ENCODE results near the gene STYX. TPM values are rescaled to one million over a fixed set of nuclear protein-coding genes. Genes with fewer than 3 reads are reported as not detected.
A peak's percentile ranks its signal among the peaks of the same experiment; 100 is the strongest.

STYX gene
- total and polyA plus RNA-seq, 5 donors = 6.6 to 13.6 (median 12.8) TPM

GRCh38 chr14:52790756-52791222, 60.8 kb downstream of the STYX start:
- H3K27me3 ChIP-seq (ENCODE audit: control insufficient read depth, insufficient read depth) = no peaks in the 10 kb centered on the region
- peak overlapping the region; percentile 6 for H3K27ac ChIP-seq (ENCODE audit: low read length)
- H3K4me1 ChIP-seq (ENCODE audit: control insufficient read depth, insufficient read depth, low read length) = peaks cover 2% of the 10 kb centered on the region
- DNase-seq (no peak), ATAC-seq (no peak)
- no peaks in the 10 kb centered on the region for H3K9me3 ChIP-seq (ENCODE audit: control insufficient read depth, low read length)
- peak overlapping the region; percentile 77 for H3K4me3 ChIP-seq (ENCODE audit: low read length)
- intact Hi-C loops (cut with DNase I) = no loop called here
- WGBS = 2% methylated on average over 26 of the region's 26 CpGs

DNA sequence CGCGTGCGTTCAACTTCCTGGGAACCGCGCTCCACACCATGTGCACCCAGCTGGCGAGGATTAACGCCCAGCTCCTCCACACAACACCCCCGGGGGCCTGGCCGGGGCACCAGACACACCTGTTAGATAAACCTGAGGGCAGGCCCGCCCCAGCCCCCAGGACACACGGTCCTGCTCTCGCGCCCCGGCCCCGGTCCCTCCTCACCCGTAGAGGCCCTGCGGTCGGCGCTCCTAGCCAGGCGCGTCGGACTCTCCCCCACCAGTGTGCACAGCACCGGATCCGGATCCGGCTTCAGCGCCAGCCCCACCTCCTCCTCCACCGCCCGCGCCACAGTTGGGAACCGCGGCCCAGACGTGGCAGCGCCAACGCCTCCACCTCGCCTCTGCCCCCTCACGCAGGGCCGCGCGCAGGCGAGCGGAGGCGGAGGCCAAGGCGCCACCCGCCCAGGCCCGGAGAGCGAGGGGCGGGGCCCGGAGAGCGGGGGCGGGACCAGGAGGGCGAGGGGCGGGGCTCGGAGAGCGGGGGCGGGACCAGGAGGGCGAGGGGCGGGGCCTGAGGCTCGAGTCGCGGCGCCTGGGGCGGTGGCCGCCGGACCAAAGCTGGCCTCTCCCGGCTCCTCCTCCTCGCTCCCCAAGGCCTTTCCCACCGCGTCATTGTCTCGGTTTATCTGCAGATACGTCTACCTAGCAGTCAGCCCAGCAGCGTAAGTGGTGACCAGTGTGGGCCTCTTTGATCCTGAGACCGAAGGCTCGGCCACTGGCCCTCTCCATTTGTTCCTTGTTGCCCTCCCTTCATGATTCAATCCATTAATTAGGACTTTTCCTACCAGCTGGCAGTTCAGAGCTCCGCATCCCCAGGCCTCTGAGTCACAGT, 61.5 kb downstream of the STYX start, which contains the start of gene GNPNAT1:
Gene GNPNAT1 (minus strand): TSS at position 385 of the 874 bp plus-strand sequence. CDS start 6,957 bp downstream, outside the sequence.
- WGBS = under 1% methylated on average over 74 of the region's 74 CpGs
- Histone ChIP-seq H3K27me3 (ENCODE audit: control insufficient read depth, insufficient read depth) (no peaks in the 10 kb centered on the region), H3K9me3 (ENCODE audit: control insufficient read depth, low read length) (no peaks in the 10 kb centered on the region), H3K4me1 (ENCODE audit: control insufficient read depth, insufficient read depth, low read length) (peaks cover 2% of the 10 kb centered on the region), H3K27ac (ENCODE audit: low read length) (peak within 1 kb of the TSS; percentile 95), H3K4me3 (ENCODE audit: low read length) (peak within 1 kb of the TSS; percentile 77)
- peak; percentile 97 to 98 for ATAC-seq
- intact Hi-C loops (cut with DNase I) = no loop called here
- DNase-seq = peak; percentile 91 to 96 (median 95)

DNA sequence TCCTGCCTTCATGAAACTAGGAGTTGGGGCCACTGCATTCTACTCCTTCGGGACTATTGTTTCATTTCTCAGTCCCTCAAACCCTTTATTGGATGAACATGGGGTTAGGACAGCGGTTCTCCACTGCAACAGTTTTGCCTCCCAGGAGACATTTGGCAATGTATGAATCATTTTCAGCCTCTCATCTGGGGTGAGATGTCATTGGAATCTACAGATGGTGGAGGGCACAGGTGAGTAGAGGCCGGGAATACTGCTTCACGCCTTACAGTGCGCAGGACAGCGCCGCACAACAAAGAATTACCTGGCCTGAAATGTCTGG, 62.1 kb downstream of the STYX start:
- Histone ChIP-seq H3K4me3 (ENCODE audit: low read length) (peak overlapping the region; percentile 77), H3K9me3 (ENCODE audit: control insufficient read depth, low read length) (no peaks in the 10 kb centered on the region), H3K27ac (ENCODE audit: low read length) (peak overlapping the region; percentile 95), H3K4me1 (ENCODE audit: control insufficient read depth, insufficient read depth, low read length) (peaks cover 2% of the 10 kb centered on the region), H3K27me3 (ENCODE audit: control insufficient read depth, insufficient read depth) (no peaks in the 10 kb centered on the region)
- WGBS = 76% methylated on average over 7 of the region's 7 CpGs
- no peak for ATAC-seq
- intact Hi-C loops (cut with DNase I) = no loop called here
- DNase-seq = peak in 1 of 3 donors; percentile 40

DNA sequence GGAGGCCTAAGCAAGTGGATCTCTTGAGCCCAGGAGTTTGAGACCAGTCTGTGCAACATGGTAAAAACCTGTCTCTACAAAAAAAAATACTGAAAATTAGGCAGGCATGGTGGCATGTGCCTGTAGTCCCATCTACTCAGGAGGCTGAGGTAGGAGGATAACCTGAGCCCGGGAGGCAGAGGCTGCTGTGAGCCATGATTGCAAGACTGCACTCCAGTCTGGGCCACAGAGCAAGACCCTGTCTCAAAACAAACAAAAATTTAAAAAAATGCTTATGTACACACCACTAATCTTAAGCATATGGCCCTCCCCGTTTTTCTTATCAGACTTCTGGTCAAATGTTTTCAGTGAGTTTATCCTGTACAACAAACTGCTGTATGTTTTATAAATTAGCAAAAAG, 63.1 kb downstream of the STYX start:
- no peak overlapping the region for H3K27ac ChIP-seq (ENCODE audit: low read length)
- ATAC-seq (no peak), DNase-seq (peak in 1 of 3 donors; percentile 33)
- peaks cover 2% of the 10 kb centered on the region for H3K4me1 ChIP-seq (ENCODE audit: control insufficient read depth, insufficient read depth, low read length)
- no peak overlapping the region for H3K4me3 ChIP-seq (ENCODE audit: low read length)
- WGBS = 59% methylated on average over 2 of the region's 2 CpGs
- H3K9me3 ChIP-seq (ENCODE audit: control insufficient read depth, low read length) = no peaks in the 10 kb centered on the region
- H3K27me3 ChIP-seq (ENCODE audit: control insufficient read depth, insufficient read depth) = no peaks in the 10 kb centered on the region
- intact Hi-C loops (cut with DNase I) = no loop called here

GRCh38 chr14:52797653-52798052, 67.7 kb downstream of the STYX start:
- DNase-seq (no peak), ATAC-seq (no peak)
- H3K27ac ChIP-seq (ENCODE audit: low read length) = no peak overlapping the region
- H3K4me3 ChIP-seq (ENCODE audit: low read length) = no peak overlapping the region
- WGBS = 70% methylated on average over 3 of the region's 3 CpGs
- intact Hi-C loops (cut with DNase I) = no loop called here
- H3K9me3 ChIP-seq (ENCODE audit: control insufficient read depth, low read length) = no peaks in the 10 kb centered on the region
- no peaks in the 10 kb centered on the region for H3K4me1 ChIP-seq (ENCODE audit: control insufficient read depth, insufficient read depth, low read length)
- H3K27me3 ChIP-seq (ENCODE audit: control insufficient read depth, insufficient read depth) = no peaks in the 10 kb centered on the region

DNA sequence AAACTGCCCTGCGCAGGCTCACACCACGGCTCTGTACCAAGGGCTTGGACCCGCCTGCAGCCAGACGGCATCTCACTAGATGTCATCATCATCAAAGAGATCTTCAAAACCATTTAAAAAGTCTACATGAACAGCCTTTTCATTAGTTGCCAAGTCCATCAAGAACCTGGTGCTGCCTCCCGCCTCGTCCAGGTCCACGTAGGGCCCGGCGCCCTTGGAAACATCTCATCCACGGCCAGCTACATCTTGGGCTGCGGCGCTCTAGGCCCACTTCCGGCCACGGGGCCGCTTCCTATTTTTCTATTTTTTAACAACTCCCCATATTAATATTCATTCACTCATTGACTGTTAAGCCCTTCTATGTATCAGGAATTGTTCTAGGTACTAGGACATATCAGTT, 68.9 kb downstream of the STYX start:
- no peak overlapping the region for H3K27ac ChIP-seq (ENCODE audit: low read length)
- DNase-seq = no peak
- no peaks in the 10 kb centered on the region for H3K4me1 ChIP-seq (ENCODE audit: control insufficient read depth, insufficient read depth, low read length)
- no peaks in the 10 kb centered on the region for H3K9me3 ChIP-seq (ENCODE audit: control insufficient read depth, low read length)
- WGBS = 95% methylated on average over 15 of the region's 15 CpGs
- no peak overlapping the region for H3K4me3 ChIP-seq (ENCODE audit: low read length)
- ATAC-seq = no peak
- no peaks in the 10 kb centered on the region for H3K27me3 ChIP-seq (ENCODE audit: control insufficient read depth, insufficient read depth)
- intact Hi-C loops (cut with DNase I) = no loop called here

- Histone ChIP-seq H3K27ac (ENCODE audit: low read length) (no peak overlapping the region), H3K4me1 (ENCODE audit: control insufficient read depth, insufficient read depth, low read length) (no peaks in the 10 kb centered on the region), H3K9me3 (ENCODE audit: control insufficient read depth, low read length) (no peaks in the 10 kb centered on the region), H3K27me3 (ENCODE audit: control insufficient read depth, insufficient read depth) (no peaks in the 10 kb centered on the region), H3K4me3 (ENCODE audit: low read length) (no peak overlapping the region)
- DNase-seq (peak in 2 of 3 donors; percentile 49 to 57), ATAC-seq (peak; percentile 75 to 93)
- intact Hi-C loops (cut with DNase I) = no loop called here
- WGBS = 62% methylated on average over 5 of the region's 5 CpGs
Measured at GRCh38 chr14:52801014-52801712, 71.2 kb downstream of the STYX start.

DNA sequence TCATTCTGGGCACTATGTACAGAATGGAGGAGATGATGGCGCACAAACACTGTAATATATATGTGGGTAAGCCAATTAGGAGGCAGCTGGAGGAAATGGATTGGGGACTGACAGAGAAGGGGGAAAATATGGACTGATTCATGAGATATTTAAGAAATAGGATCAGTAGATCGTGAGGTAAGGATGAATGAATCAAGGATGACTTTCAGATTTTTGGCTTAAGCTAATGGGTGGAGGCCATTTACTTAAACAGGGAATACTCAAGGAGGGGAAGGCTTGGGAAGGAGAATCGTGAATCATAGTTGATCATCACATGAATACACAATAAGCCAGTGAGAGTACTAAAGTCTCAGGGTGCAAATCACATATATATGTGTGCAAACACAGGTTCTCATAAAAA, 72.6 kb downstream of the STYX start:
- ATAC-seq (no peak), DNase-seq (no peak)
- no peaks in the 10 kb centered on the region for H3K9me3 ChIP-seq (ENCODE audit: control insufficient read depth, low read length)
- no peaks in the 10 kb centered on the region for H3K4me1 ChIP-seq (ENCODE audit: control insufficient read depth, insufficient read depth, low read length)
- H3K27ac ChIP-seq (ENCODE audit: low read length) = no peak overlapping the region
- intact Hi-C loops (cut with DNase I) = no loop called here
- 86% methylated on average over 3 of the region's 3 CpGs for WGBS
- H3K4me3 ChIP-seq (ENCODE audit: low read length) = no peak overlapping the region
- H3K27me3 ChIP-seq (ENCODE audit: control insufficient read depth, insufficient read depth) = no peaks in the 10 kb centered on the region

- intact Hi-C loops (cut with DNase I) = no loop called here
- WGBS = 83% methylated on average over 4 of the region's 4 CpGs
- Histone ChIP-seq H3K4me1 (ENCODE audit: control insufficient read depth, insufficient read depth, low read length) (no peaks in the 10 kb centered on the region), H3K9me3 (ENCODE audit: control insufficient read depth, low read length) (no peaks in the 10 kb centered on the region), H3K27me3 (ENCODE audit: control insufficient read depth, insufficient read depth) (no peaks in the 10 kb centered on the region), H3K4me3 (ENCODE audit: low read length) (no peak overlapping the region), H3K27ac (ENCODE audit: low read length) (no peak overlapping the region)
- no peak for DNase-seq
- ATAC-seq = no peak
Measured at GRCh38 chr14:52806115-52806514, 76.1 kb downstream of the STYX start.

DNA sequence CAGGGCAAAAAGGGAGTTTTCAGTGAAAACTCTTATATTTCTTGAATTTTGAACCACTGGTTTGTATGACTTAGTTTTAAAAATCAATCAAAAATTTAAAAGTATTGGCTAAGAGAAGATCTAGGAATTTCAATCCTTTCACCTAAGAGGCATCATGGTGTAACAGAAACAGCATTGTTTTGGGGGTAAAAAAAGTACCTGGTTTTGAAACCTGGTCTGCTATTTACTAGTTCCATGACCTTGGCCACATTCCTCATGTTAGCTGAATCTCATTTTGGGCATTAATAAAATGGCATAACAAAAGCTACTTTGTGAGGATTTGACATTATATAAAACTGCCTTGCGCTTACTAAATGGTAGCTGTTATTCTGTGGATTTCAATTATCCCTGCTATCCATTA, 78.1 kb downstream of the STYX start:
- Histone ChIP-seq H3K27ac (ENCODE audit: low read length) (no peak overlapping the region), H3K4me1 (ENCODE audit: control insufficient read depth, insufficient read depth, low read length) (no peaks in the 10 kb centered on the region), H3K4me3 (ENCODE audit: low read length) (no peak overlapping the region), H3K27me3 (ENCODE audit: control insufficient read depth, insufficient read depth) (no peaks in the 10 kb centered on the region), H3K9me3 (ENCODE audit: control insufficient read depth, low read length) (no peaks in the 10 kb centered on the region)
- ATAC-seq (no peak), DNase-seq (no peak)
- intact Hi-C loops (cut with DNase I) = no loop called here
- WGBS = 92% methylated on average over 1 of the region's 1 CpG

- Histone ChIP-seq H3K27ac (ENCODE audit: low read length) (no peak overlapping the region), H3K27me3 (ENCODE audit: control insufficient read depth, insufficient read depth) (no peaks in the 10 kb centered on the region), H3K4me3 (ENCODE audit: low read length) (no peak overlapping the region), H3K9me3 (ENCODE audit: control insufficient read depth, low read length) (no peaks in the 10 kb centered on the region), H3K4me1 (ENCODE audit: control insufficient read depth, insufficient read depth, low read length) (no peaks in the 10 kb centered on the region)
- 76% methylated on average over 7 of the region's 7 CpGs for WGBS
- no peak for DNase-seq
- no peak for ATAC-seq
- intact Hi-C loops (cut with DNase I) = loop anchor here (5.0 to 10.0 kb wide), 5 partner anchors 140 to 483 kb away; no protein-coding TSS in a partner anchor
Measured at GRCh38 chr14:52821805-52822250, 91.9 kb downstream of the STYX start.
